HG03159 (cell line): ENCODE results near the gene MEX3B.
"Not testable (repeated sequence)": the region's sequence is repeated elsewhere in the genome, so short reads cannot be mapped to it uniquely, and the experiment has no call there.

Experiments
- ATAC-seq: cut with Tn5 transposase; IDR thresholded peaks from one replicate; pipeline ENCODE4 v1.9.1; 2021; ENCODE audit warnings: mild to moderate bottlenecking, moderate library complexity; ENCODE audit not compliant: unreplicated experiment

The MEX3B gene

DNA sequence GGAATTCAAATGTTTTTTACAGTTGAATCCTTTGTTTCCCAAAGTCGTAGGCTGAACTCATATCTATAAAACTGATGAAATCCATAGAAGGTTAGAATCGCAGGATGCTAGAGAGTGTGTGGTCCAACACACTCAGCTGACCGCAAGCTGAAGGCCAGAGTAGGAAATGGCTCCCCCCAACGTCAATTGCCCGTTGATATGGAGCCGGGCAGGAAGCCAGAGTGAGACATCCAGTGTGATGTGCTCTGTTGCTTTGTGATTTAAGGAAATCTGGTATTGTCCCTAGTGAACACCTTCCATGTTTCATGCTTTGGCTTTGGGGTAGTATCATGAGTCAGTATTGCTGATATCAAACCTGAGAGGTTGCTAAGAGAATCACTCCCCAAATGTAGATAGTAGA, 5.8 kb upstream of the MEX3B start:
- no peak for ATAC-seq

DNA sequence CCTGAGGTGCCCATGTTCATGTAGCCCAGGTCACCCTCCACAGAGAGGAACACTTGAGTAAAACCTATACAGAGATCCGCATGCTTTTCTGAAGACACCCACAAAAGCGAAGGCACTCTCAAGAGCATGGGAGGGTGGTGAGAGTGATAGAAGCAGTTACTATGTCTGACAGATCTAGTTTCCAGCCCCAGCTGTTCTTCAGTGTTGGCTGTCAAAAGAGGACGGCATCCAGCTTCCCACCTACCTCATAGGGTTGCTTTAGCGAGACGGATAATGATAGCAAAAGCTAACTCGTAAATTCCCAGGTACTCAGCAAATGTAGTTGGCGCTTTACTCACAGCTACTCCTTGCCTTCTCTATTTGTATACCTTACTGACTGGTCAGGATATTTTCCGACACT, 3.0 kb upstream of the MEX3B start:
- no peak for ATAC-seq

DNA sequence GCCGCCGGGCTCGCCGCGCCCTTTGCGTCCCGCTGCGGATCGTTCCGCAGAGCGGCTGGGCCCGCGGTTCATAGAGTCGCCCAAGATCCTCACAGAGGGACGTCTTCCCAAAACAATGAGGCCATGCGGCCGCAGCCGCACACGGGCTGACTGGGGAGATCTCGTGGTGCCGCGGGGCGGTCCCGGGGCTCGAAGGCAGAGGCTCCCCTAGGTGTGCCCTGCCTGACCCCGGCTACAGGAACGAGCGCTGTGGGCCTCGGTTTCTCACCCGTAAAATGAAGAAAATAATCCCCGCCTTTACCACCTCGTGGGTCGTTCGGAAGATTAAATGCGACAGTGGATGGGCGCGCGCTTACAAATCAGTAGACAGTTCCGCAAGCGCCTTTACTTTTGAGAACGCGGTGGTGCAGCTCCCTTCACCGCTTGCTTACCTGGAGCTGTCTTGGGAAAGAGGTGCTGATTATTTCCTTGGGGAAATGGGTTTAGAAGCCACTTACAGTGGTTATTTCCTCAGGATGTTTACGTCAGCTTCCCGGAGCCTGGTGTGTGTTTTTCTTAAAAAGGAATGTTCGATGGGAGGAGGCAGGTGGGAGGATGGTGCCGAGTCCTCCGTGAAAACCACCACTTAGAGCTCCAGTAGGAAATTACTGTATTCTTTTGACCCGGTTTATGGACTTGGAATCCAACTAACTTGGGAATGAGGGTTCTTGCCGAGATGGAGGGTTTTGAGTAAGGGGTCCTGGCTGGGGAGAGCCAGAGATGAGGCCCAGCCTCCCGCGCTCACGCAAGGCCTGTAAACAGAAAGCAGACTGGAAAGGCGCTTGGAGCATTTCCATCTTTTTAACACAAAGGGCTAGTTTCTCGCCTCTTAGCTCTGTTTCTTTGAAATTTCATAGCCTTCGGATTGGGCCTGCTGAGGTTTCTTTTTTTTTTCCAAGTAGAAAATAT, 1.9 kb upstream of the MEX3B start:
- ATAC-seq: no peak

DNA sequence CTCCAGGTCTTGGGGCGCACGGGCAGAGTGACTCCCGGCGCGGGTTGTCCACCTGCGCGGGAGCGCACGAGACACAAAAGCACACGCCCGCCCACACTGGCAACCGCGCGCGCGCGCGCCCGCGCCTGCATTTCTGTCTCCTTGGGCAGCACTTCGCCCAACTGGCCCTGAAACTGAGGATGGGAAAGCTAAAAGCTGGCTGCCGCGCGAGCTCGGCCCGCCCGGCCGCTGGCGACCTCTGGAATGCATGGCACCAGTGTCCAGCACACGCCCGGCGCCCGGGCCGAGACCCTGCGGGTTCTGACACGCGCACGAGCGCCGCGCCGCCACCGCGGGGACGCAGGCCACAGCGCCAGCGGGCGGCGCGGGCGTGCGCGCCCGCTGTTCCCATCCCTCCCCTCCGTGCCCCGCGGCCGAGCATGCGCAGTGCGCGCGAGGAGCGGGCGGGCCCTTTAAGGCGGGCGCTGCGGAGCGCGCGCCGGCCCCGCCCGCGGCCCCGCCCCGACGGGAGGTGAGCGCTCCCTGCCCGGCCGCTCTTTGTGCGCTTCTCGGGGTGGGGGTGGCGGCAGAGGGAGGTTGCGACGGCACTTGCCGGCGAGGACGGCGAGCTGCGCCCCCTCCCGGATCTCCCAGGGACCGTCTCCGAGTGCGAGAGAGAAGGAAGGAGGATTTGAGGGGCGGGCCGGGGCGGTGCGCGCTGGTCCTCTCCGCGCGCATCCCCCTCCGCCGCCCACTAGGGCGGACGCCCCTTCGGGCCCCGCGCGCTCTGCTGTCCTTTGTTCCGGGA, 1.0 kb upstream of the MEX3B start:
- ATAC-seq: peak; percentile 66

DNA sequence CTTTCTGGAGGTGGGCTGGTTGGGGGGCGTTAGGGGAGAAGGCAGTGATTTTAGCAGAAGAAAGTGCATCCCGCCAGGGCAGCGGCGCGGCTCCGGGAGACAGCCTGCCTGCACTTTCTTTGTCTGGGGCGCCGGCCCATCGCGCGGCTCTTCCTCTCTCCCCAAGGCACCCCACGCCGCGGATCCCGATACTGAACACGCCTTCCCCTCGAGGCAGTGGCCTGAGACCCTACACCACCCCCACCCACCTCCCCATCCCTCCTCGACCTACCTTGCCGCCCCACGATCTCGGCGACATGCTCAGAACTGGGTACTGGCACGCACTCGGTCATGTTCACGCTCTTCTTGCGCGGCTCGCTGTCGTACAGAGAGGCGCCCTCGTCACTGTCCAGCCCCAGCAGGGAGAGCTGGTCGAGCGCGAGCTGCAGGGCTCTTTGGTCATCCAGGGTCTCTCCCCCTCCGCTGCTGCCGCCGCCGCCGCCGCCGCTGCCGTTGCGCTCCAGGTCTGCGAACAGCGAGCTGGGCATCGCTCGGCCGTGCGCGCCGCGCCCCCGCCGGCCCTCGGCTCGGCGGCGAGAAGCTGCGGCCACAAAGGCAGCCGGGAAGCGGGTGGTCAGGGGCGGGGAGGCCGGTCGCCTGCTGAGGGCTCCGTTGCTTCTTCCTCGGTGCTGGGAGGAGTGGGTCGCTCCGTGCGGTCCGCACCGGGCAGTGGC, 483 bp downstream of the MEX3B start:
- ATAC-seq: no peak

DNA sequence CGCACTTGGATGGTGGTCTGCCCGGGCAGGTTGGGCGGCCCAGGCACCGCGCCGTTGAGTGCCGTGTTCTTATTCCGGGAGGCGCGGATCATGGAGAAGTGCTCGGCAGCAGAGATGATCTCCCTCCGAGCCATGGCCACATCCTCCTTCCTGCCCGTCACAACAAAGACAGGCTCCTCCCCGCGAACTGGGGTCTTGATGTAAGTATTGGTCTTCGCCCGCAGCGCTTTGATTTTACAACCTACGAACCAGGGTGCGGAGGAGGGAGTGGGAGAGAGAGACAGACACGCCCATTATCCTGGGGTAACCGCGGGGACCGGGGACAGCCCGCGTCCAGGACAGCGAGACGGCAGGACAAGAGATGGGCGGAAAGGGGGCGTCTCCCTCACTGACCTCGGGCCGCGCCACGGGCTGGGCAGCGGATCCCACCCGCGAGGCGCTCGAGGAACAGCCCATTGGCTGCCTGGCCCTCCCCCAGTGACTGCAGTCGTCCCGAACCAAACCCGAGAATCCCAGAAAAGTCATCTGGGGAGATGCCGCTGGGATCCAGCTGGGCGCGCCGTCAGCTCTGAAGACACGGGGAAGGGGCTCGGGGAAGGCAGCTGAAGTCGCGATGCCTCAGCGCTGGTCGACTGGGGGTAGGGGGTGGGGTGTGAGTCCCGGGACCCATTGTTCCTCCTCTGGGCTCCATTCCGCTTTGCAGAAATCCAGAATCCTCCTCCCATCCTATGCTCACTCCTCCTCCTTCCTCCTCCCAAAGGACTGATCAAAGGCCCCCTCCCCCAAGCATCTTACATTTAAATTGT, 1.2 kb downstream of the MEX3B start:
- no peak for ATAC-seq

DNA sequence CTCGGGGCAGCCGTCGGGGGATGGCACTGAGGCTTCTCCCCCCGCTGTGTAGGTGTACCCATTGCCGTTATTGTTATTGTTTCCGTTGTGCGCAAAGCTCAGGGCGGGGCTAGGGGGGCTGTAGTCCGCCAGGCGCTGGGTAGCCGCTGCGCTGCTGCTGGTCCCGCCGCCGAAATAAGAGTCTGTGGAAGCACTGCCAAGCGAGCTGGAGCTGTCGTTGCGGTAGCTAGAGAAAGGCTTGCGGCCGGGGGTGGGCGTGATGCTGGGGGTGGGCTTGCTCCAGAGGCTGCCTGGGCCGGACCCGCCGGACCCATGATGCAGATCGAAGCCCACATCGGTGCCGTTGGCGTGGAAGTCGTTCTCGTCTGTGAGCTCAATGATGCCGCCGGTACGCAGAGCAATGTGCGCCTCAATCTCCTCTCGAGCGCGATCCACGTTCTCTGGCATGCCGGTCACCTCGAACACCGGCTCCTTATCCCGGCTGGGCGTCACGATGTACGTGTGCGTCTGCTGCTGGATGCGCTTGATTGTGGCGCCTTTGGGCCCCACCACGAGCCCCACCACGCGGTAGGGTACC, 1.9 kb downstream of the MEX3B start:
- no peak for ATAC-seq

DNA sequence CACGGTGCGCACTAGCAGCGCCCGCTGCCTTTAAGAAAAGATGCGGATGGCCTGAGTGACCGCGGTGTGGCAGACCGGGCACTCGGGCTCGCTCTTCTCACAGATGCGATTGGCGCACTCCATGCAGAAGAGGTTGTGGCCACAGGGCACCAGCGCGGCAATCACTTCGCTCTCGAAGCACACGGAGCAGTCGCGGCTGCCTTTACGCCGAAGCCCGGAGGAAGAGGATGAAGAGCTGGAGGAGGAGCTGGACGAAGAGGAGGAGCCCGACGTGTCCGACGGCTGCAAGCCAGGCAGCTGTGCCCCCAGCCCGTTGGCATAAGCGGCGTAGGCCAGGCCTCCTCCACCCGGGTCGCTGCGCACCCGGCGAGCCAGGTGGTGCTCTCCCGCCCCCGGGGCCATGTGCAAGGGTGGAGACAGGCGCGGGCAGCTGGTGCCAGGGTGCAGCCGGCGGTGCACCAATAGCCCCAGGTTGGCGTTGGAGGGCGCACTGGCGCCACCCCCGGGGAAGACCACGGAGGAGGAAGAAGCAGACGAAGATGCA, 2.6 kb downstream of the MEX3B start:
- ATAC-seq: no peak

DNA sequence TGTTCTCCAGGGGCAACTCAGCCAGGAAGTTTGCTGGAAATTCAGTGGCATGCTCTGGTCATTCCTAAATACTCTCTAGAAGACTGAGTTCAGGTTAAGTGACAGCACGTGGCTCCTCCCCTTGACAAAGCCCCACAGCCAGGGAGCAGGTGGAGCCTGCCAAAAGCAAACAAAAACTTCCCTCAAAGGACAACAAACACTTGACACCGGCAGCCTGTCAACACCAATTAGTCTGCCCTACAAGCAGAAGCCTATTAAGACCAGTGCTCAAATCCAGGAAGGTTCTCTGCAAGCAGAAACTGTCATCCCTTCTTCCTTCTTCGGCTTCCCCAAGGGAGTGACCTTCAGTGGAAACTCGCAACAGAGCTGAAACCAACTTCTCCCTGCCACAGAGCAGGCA, 5.0 kb downstream of the MEX3B start:
- ATAC-seq: no peak

DNA sequence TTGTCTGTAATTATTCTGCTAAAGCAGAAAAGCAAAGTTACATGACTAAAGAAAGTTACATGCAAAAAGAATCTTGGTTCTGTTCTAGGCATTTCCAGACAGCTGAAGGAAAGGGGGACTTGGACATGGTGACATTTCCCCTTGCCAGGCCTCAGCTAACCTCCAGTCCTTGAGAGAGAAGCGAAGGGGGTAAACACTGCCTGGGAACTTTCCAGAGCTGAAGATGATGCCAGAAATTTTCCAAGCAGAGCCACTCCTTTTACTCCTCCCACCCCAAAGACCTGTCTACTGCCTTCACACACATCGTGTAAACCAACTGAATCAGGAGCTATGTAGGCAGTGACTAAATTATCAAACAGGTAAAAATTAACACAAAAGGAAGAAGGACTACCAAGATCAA, 5.4 kb downstream of the MEX3B start:
- no peak for ATAC-seq

DNA sequence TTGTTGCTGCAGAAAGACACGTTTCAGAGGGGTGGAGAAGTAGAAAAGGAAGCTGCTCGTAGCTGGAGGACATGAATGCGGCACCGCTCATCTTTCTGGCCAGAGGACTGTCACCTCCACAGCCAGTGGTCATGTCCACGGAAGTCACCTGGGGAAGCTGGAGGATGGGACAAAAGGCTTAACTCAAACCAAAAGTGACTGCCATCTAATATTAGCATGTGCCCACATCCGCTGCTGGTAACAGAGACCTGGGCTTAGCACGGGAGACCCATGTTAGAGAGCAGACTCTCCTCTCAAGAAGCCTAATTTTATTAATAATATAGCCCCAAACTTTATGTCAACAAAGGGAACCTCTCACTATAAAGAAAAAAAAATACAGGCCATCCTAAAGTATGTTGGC, 5.9 kb downstream of the MEX3B start:
- no peak for ATAC-seq

DNA sequence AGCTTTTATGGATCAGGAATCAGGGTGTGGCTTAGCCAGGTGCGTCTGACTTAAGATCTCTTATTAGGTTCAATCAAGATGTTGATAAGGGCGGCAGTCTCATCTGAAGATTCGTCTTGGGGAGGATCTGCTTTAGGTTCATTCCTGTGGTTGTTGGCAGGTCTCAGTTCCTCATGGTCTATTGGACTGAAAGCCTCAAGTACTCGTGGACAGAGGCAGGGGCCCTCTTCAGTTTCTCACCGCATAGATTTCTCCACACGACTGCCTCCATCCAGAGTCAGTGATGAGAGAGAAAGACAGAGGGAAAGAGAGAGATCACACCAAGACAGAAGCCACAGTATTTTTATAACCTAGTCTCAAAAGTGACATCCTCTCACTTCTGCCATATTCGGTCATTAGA, 9.4 kb downstream of the MEX3B start:
- no peak for ATAC-seq

DNA sequence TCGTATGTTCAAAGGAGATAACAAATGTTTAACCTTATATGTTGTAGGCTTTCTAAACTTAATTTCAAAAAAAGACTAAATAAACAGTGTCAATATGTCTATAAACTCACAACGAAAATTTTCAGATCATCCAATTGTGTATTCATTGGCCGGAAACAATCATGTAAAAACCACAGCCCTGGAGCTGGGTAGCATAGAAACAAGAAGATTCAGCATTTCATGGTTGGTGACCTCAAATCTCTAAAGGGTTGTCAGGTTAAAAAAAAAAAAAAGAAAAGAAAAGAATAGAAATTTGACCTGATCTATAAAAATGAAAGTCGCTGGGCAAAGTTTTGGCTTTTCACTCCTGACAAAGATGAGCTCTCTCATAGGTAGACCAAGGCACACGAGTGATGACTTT, 13.9 kb downstream of the MEX3B start:
- no peak for ATAC-seq

DNA sequence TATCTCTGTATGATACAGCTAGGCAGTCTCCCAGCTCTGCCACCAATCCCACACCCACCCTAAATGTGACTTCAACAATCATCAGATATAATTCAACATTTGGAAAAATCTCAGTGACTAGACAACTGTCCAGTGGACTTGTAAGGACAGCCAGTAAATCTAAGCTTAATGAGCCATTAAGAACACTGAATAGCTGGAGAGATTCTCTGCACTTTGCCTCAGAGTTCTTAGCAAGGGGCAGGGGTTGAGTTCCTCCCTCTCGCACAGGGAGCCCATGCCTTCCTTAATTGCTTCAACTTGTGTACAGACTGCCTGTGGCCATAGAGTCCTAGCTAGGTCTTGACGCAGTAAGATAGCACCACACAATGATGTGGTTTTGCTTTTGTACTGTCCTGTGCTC, 15.6 kb downstream of the MEX3B start:
- ATAC-seq: no peak

DNA sequence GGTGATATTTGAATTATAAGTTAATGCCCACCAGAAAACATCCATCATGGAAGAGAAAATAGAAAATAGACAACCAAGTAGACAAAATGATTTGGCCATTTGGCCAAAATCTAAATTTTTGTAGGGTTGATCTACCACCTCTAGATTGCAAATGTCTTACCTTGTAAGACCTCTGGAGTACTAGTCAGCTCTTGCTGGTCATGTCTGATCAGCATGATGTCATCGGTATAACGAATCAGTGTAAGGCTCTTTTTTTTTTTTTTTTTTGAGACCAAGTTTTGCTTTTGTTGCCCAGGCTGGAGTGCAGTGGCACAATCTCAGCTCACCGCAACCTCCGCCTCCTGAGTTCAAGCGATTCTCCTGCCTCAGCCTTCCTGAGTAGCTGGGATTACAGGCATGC, 17.7 kb downstream of the MEX3B start:
- ATAC-seq: not testable (repeated sequence)

DNA sequence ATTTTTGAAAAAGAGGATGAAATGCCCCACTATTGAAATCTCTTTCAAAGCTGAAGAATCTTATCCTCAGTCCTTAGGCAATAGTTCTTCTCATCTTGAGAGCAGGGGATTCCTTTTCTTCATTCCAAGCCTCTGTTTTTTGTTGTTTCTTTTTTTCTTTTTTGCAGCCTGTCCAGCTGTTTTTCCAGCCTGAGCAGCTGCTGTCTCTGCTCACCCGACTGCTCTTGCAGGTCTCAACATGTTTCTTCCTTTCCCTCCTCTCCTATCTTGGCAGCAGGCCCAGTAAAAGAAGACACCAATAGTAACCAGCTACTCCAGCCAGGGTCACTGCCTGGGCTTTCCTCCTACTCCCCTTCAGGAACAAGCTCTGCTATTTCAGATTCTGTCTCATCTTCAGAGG, 23.8 kb downstream of the MEX3B start:
- no peak for ATAC-seq

DNA sequence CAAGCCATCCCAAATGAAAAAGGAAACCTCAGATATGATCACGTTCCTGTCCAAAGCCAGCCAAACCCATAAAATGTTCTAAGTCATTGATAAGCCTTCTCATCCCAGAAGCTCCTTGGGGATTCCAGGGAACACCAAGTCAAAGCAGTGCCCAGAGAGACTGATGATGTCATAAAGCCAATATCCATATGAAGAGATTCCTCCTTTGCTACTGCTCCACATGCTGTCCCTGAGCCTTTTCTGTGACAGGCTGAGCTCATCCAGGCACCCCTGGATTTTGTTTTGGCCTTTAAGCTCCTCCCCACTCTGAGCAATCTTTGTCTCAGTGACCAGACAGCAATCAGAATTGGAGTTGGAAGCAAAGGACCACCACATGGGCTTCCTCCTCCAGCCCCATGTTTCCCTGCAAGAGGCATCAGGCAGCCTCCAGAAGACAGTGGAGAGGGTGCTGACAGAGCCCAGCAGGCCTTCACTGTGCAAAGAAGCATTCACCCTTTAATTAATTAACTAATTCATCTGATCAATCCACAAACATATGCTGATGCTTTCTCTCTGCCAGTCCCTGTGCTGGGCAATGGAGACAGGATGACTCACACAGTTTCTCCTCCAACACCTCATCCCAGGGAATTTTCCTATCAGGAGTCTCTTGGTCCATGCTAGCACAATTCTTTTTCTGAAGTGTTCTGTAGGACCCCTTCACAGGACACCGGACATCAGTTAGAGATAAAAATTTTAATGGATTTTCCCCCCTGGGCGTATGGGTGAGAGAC, 25.0 kb downstream of the MEX3B start:
- no peak for ATAC-seq

DNA sequence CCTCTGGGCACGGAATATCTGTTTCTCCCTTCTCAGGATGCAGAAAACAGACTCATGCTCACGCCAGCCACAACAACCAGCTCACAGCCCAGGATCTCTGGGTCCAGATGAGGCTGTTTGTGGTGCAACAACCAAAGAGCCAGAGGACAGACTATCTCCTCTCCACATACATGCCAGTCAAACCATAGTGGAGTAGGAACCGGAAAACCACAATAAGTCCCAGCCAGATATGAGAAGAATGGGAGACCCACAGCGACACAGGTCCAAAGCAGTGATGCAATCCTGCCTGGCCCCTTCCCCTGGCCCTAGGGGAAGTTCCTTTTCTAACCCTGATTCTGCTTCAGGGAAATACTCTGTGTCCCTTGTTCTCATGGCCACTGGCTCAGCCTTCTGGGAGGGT, 27.6 kb downstream of the MEX3B start:
- ATAC-seq: no peak

DNA sequence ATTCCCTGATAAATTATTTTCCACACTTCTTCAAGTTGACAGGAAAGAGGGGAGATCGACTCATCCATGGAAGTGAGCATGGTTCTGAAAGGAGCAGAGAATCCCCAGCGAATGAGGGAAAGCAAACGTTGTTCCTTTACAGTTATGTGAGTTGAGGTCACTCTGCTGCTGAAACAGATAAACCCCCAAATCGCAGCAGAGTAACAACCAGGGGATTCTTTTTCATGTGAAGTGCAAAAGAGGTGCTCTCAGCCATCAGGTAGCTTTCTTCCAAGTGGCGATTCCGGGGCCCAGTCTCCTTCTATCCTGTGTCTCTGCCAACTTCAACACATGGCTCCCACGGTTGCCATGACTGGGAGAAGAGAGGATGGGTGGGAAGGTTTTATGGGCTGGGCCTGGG, 28.2 kb downstream of the MEX3B start:
- no peak for ATAC-seq
